Bronchial epithelial cell (primary cell): ENCODE results near the gene PRKAR2A. TPM values are rescaled to one million over a fixed set of nuclear protein-coding genes. Genes with fewer than 3 reads are reported as not detected.
A peak's percentile ranks its signal among the peaks of the same experiment; 100 is the strongest.
"Not testable (repeated sequence)": the region's sequence is repeated elsewhere in the genome, so short reads cannot be mapped to it uniquely, and the experiment has no call there.

Experiments used
- DNase-seq: peaks from one replicate; pipeline ENCODE4 v3.0.0-alpha.2; 2010; ENCODE audit warnings: low read depth
- FAIRE-seq: peaks from 2 replicates; lab custom pipeline; 2011; peaks lifted over from hg19 to GRCh38; lab: Jason Lieb, UNC
- H3K27me3 ChIP-seq: 2 replicates; pipeline ENCODE4 v1.5.1; 2011; ENCODE audit warnings: low read length; ENCODE audit not compliant: control insufficient read depth, insufficient read depth
- H3K36me3 ChIP-seq: 2 replicates; pipeline ENCODE4 v1.5.1; 2011; ENCODE audit warnings: low read length; ENCODE audit not compliant: control insufficient read depth, insufficient read depth
- H3K4me3 ChIP-seq: 2 replicates; pipeline ENCODE4 v1.5.1; 2011; ENCODE audit warnings: mild to moderate bottlenecking, low read depth, low read length, control low read depth
- total RNA-seq: library from RNA; depleted of rRNA; stranded (reverse); fragments of >200 nt; gene quantifications from 2 replicates; pipeline ENCODE4 v1.2.1, GENCODE V29; 2014
- TF ChIP-seq, protein P1 (sequence below): IDR thresholded peaks from 2 replicates; pipeline ENCODE4 v1.5.1; 2011; ENCODE audit warnings: mild to moderate bottlenecking, moderate library complexity, low read length, control low read depth, inconsistent platforms; ENCODE audit not compliant: insufficient read depth, severe bottlenecking

Gene PRKAR2A
- total RNA-seq, 1 donor from 2014 or later: 28.7 TPM

DNA sequence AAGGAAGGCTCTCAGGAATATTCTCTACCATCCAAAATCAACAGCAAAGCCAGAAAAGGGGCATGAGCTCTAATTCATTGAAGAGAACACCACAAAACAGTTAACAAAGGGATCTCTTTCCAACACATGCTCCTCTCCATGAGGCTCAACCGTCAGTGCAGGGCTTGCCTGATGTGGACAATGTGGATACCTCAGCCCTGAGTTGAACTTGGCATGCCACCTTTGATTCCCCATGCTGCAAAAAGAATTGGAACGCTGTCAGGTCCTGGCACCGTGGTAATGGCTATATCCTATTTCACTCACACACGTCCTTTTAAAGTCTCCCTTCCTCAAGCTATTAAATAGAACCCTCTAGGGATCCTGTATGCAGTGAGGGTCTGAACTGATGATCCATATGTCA is 100.0 kb downstream of the PRKAR2A start:
- no peak overlapping the region for H3K4me3 ChIP-seq
- FAIRE-seq: no peak
- DNase-seq: no peak
- TF ChIP-seq, protein P1, sequence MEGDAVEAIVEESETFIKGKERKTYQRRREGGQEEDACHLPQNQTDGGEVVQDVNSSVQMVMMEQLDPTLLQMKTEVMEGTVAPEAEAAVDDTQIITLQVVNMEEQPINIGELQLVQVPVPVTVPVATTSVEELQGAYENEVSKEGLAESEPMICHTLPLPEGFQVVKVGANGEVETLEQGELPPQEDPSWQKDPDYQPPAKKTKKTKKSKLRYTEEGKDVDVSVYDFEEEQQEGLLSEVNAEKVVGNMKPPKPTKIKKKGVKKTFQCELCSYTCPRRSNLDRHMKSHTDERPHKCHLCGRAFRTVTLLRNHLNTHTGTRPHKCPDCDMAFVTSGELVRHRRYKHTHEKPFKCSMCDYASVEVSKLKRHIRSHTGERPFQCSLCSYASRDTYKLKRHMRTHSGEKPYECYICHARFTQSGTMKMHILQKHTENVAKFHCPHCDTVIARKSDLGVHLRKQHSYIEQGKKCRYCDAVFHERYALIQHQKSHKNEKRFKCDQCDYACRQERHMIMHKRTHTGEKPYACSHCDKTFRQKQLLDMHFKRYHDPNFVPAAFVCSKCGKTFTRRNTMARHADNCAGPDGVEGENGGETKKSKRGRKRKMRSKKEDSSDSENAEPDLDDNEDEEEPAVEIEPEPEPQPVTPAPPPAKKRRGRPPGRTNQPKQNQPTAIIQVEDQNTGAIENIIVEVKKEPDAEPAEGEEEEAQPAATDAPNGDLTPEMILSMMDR: no peak
- H3K27me3 ChIP-seq: no peaks in the 10 kb centered on the region
- H3K36me3 ChIP-seq: peaks cover 2% of the 10 kb centered on the region

DNA sequence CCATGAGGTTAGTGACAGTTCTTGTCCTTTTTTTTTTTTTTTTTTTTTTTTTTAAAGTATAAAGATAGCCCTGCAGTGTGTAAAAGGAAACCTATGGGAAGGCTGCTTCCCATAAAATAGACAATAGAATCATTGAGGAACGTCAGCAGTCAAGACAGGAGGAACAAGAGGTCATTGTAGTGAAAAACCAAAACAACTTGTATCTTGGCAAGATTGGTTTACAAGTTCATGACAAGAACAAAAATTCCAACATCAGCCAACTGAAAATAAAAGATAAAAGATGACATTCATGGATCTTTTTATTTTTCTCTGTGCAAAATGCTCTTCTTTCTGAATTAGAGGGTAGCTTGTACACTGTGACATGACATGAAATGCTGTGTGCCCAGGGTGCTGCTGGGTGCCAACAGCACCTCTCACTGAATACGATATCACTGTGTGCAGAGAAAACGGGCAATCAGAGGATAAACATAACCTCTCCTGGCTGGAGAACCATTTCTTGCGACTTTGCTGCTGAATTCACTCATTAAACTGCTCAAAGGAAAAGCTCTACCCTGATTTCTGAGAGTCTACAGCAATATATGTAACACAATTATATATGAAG is 100.6 kb downstream of the PRKAR2A start:
- TF ChIP-seq, protein P1: no peak
- DNase-seq (no peak), FAIRE-seq (no peak)
- Histone ChIP-seq H3K27me3 (no peaks in the 10 kb centered on the region), H3K36me3 (peaks cover 2% of the 10 kb centered on the region), H3K4me3 (no peak overlapping the region)

DNA sequence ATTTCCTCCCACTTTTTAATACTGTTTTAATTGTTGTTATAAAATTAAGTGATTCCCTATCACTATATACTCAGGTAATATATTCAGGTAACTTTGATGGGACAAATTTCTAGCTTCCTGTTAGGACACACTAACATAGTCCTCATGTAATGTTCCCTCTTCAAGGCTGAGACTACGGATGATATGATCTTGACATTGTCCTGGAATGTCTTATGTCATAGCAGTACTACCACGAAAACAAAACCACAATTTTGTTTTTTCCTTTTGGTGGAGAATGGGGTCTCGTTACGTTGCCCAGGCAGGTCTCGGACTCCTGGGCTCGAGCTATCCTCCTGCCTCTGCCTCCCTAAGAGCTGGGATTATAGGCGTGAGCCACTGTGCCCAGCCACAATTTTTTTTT is 103.9 kb downstream of the PRKAR2A start:
- TF ChIP-seq, protein P1: no peak
- Histone ChIP-seq H3K4me3 (no peak overlapping the region), H3K36me3 (peaks cover 2% of the 10 kb centered on the region), H3K27me3 (no peaks in the 10 kb centered on the region)
- DNase-seq (no peak), FAIRE-seq (no peak)

DNA sequence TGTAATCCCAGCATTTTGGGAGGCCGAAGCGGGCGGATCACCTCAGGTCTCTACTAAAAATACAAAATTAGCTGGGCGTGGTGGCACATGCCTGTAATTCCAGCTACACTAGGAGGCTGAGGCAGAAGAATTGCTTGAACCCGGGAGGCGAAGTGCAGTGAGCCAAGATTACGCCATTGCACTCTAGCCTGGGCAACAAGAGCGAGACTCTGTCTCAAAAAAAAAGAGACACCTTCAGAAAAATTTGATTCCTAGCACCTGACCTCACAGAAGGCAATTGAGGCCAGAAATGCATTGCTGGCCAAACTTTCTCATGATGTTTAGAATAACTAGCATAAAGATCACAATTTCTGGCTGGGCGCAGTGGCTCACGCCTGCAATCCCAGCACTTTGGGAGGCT is 106.4 kb downstream of the PRKAR2A start:
- H3K4me3 ChIP-seq, DNase-seq, H3K27me3 ChIP-seq, FAIRE-seq, H3K36me3 ChIP-seq: not testable (repeated sequence)

DNA sequence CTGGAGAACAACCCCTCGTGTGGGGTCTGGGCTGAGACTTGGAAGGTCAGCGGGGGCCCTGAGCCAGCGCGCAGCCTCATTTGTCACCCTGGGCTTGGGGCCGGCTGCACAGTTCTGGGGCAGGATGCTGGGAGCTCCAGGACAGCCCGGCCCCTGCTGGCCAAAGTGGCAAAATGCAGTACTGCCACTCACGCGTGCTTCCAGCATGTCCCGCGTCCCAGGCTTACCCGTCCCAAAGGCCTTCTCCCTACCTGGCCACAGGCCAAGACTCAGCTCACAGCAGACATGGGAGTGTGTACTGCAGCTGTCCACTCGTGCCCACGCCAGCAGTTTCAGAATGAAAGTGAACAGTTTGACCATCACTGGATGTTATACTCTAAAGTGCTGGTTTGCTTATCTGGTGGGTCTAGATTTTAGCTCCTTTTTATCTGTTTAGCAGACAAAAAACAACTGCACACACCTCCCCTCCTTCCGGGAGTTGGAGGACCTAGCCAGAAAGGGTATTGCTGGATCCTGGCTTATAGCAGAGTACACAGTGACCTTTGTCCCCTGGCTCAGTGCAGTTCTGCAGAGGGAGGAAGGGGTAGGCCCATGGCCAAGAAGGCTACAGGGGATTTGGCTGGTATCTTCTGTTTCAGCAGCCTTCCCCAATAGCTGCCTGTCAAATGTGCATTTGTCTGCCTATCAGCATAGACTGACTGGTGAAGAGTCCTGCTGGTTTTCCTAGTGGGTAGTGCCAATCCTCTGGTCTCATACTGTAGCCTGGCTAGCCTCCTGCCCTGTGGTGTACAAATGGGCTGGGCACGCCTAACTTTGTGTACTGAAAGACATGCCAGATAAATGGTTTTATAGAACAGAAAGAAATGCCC is 107.5 kb downstream of the PRKAR2A start:
- DNase-seq: peak; percentile 47
- TF ChIP-seq, protein P1: peak; percentile 89
- FAIRE-seq: no peak

DNA sequence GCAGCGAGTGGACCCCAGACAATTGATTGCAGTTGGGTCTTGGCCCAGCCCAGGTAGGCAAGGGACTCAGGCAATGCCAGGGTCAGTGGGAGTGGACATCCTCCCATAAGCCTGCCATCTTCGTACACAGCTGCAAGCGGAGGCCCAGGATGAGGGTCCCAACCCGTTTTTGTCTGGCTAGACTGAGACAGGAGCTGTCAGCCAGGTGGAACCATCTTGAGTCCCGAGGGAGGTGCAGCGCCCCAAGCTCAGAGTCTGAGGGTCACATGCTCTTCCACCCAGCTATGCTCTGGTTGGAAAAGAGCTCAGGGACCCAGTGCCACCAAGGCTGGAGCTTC is 108.1 kb downstream of the PRKAR2A start:
- TF ChIP-seq, protein P1: no peak
- Histone ChIP-seq H3K4me3 (no peak overlapping the region), H3K27me3 (no peaks in the 10 kb centered on the region), H3K36me3 (no peaks in the 10 kb centered on the region)
- FAIRE-seq: no peak
- no peak for DNase-seq

More for the DNA sequence above, 107.5 kb downstream of the PRKAR2A start:
- Histone ChIP-seq H3K36me3 (no peaks in the 10 kb centered on the region), H3K27me3 (no peaks in the 10 kb centered on the region), H3K4me3 (no peak overlapping the region)
